Sigmoid colon (tissue), 7 donors: Measurements from ENCODE around the gene ELF2. TPM values are rescaled to one million over a fixed set of nuclear protein-coding genes. Genes with fewer than 3 reads are reported as not detected.

Experiments used
- DNase-seq: peaks from one replicate; pipeline ENCODE4 v3.0.0-alpha.2; 2019
- H3K27ac ChIP-seq, 4 donors: fragments of 200-600 bp; sonication (generic); one replicate each; pipeline ENCODE4 v1.5.1; 2016 to 2019; ENCODE audit warnings: mild to moderate bottlenecking in 1 of 4
- H3K27me3 ChIP-seq, 3 donors: fragments of 200-600 bp; sonication (generic); one replicate each; pipeline ENCODE4 v1.5.1; 2019; ENCODE audit warnings: mild to moderate bottlenecking in 1 of 3
- H3K36me3 ChIP-seq, 4 donors: fragments of 200-600 bp; sonication (generic); one replicate each; pipeline ENCODE4 v1.5.1; 2016 to 2019
- H3K4me1 ChIP-seq, 4 donors: fragments of 200-600 bp; sonication (generic); one replicate each; pipeline ENCODE4 v1.5.1; 2017 to 2019
- H3K4me3 ChIP-seq, 4 donors: fragments of 200-600 bp; sonication (generic); one replicate each; pipeline ENCODE4 v1.5.1; 2017 to 2019; ENCODE audit warnings: mild to moderate bottlenecking in 2 of 4, moderate library complexity in 1 of 4
- H3K9me3 ChIP-seq, 4 donors: fragments of 200-600 bp in 3 of 4; sonication (generic) in 3 of 4; one replicate each; pipeline versions ENCODE4 v1.5.1 to v1.6.1; 2013 to 2019
- EP300 ChIP-seq, 4 donors: sonication (generic); formaldehyde crosslinking; IDR thresholded peaks; one replicate each; pipeline ENCODE4 v1.6.1; 2017; ENCODE audit warnings: antibody characterized with exemption in 4 of 4
- POLR2A ChIP-seq, 2 donors: fragments of 450-650 bp; IDR thresholded peaks; one replicate each; pipeline ENCODE4 v1.6.1; 2016; ENCODE audit warnings: antibody characterized with exemption in 2 of 2, mild to moderate bottlenecking in 2 of 2, moderate library complexity in 2 of 2
- POLR2AphosphoS5 ChIP-seq, 4 donors: sonication (generic); formaldehyde crosslinking; IDR thresholded peaks; one replicate each; pipeline ENCODE4 v1.6.1; 2017; ENCODE audit warnings: antibody characterized with exemption in 4 of 4
- WGBS, 2 donors: extraction: QIAGEN DNeasy Blood & Tissue Kit; methylation state at CpG; one replicate each; pipeline ENCODE4 v1.1.7; 2013; 5-methylcytosine and 5-hydroxymethylcytosine counted together
- intact Hi-C: fragments of 100-400 bp; cut with DNase I; formaldehyde crosslinking; loops from one replicate; pipeline ENCODE4 v1.15.1; 2023
- polyA plus RNA-seq, 3 donors: library from polyadenylated mRNA; stranded (reverse); fragments of 200-250 nt; gene quantifications; one replicate each; pipeline ENCODE4 v1.2.3, GENCODE V29; 2013
- total RNA-seq, 4 donors: library from RNA; depleted of rRNA; stranded (reverse); fragments of >200 nt; gene quantifications; one replicate each; pipeline ENCODE4 v1.1.0, GENCODE V29; 2016
- TF ChIP-seq, protein P1 (sequence below), 4 experiments: fragments of 450-650 bp in 3 of 4; fragments of 200-600 bp in 1 of 4; IDR thresholded peaks; one replicate each; pipeline ENCODE4 v1.5.1; 2016 to 2019; ENCODE audit warnings: antibody characterized with exemption in 4 of 4, mild to moderate bottlenecking in 3 of 4, moderate library complexity in 2 of 4
- donor health status: healthy with polysubstance abuse.
- donor health status: Bipolar disorder and iron deficiency.
- donor health status: healthy.

Gene ELF2
- total and polyA plus RNA-seq, 7 donors: 9.9 to 83.6 (median 61.4) TPM

GRCh38 chr4:139175646-139176301 is 1.2 kb downstream of the ELF2 start:
- intact Hi-C loops: loop anchor here (2.0 to 5.0 kb wide), 4 partner anchors 78 to 277 kb away; partner anchors contain the start of genes NAA15 and RAB33B
- Histone ChIP-seq H3K9me3 (no peaks in the 10 kb centered on the region), H3K27ac (peak overlapping the region; percentile 99 to 100 (median 100)), H3K4me1 (peaks cover 0 to 47% (median 28%) of the 10 kb centered on the region in 4 donors), H3K27me3 (no peaks in the 10 kb centered on the region), H3K4me3 (peak overlapping the region; percentile 83 to 99 (median 96)), H3K36me3 (no peaks in the 10 kb centered on the region)
- TF ChIP-seq, protein P1, sequence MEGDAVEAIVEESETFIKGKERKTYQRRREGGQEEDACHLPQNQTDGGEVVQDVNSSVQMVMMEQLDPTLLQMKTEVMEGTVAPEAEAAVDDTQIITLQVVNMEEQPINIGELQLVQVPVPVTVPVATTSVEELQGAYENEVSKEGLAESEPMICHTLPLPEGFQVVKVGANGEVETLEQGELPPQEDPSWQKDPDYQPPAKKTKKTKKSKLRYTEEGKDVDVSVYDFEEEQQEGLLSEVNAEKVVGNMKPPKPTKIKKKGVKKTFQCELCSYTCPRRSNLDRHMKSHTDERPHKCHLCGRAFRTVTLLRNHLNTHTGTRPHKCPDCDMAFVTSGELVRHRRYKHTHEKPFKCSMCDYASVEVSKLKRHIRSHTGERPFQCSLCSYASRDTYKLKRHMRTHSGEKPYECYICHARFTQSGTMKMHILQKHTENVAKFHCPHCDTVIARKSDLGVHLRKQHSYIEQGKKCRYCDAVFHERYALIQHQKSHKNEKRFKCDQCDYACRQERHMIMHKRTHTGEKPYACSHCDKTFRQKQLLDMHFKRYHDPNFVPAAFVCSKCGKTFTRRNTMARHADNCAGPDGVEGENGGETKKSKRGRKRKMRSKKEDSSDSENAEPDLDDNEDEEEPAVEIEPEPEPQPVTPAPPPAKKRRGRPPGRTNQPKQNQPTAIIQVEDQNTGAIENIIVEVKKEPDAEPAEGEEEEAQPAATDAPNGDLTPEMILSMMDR (IDR thresholded peaks at IDR 0.05): no peak
- TF ChIP-seq EP300 (IDR thresholded peaks at IDR 0.05) (no peak), POLR2AphosphoS5 (IDR thresholded peaks at IDR 0.05) (no peak), POLR2A (IDR thresholded peaks at IDR 0.05) (no peak)
- WGBS, 2 donors: 2 to 6% methylated on average over 26 of the region's 26 CpGs
- DNase-seq: no peak

- H3K36me3 ChIP-seq: no peaks in the 10 kb centered on the region
- no peak overlapping the region for H3K4me3 ChIP-seq
- WGBS, 2 donors: 74 to 79% methylated on average over 7 of the region's 7 CpGs
- H3K27me3 ChIP-seq: no peaks in the 10 kb centered on the region
- peak overlapping the region in 1 of 4 donors; percentile 18 for H3K27ac ChIP-seq
- DNase-seq: no peak
- intact Hi-C loops: no loop called here
- no peaks in the 10 kb centered on the region for H3K9me3 ChIP-seq
- peaks cover 0 to 58% (median 41%) of the 10 kb centered on the region in 4 donors for H3K4me1 ChIP-seq
- no peak for TF ChIP-seq POLR2AphosphoS5 (IDR thresholded peaks at IDR 0.05)
- TF ChIP-seq, protein P1 (IDR thresholded peaks at IDR 0.05): no peak
- no peak for TF ChIP-seq EP300 (IDR thresholded peaks at IDR 0.05)
- TF ChIP-seq POLR2A (IDR thresholded peaks at IDR 0.05): no peak
Measured at GRCh38 chr4:139171876-139172691, 4.9 kb downstream of the ELF2 start.

- WGBS, 2 donors: 92 to 94% methylated on average over 6 of the region's 6 CpGs
- no peaks in the 10 kb centered on the region for H3K27me3 ChIP-seq
- intact Hi-C loops: no loop called here
- H3K4me1 ChIP-seq: peaks cover 0 to 65% (median 47%) of the 10 kb centered on the region in 4 donors
- no peak for DNase-seq
- no peaks in the 10 kb centered on the region for H3K36me3 ChIP-seq
- TF ChIP-seq, protein P1 (IDR thresholded peaks at IDR 0.05): no peak
- TF ChIP-seq POLR2A (IDR thresholded peaks at IDR 0.05): no peak
- TF ChIP-seq POLR2AphosphoS5 (IDR thresholded peaks at IDR 0.05): no peak
- no peak for TF ChIP-seq EP300 (IDR thresholded peaks at IDR 0.05)
- H3K9me3 ChIP-seq: no peaks in the 10 kb centered on the region
- H3K4me3 ChIP-seq: no peak overlapping the region
- H3K27ac ChIP-seq: no peak overlapping the region
Measured at GRCh38 chr4:139170932-139171331, 6.1 kb downstream of the ELF2 start.

- peak overlapping the region in 2 of 4 donors; percentile 20 to 41 for H3K27ac ChIP-seq
- peaks cover 0 to 63% (median 50%) of the 10 kb centered on the region in 4 donors for H3K4me1 ChIP-seq
Measured at GRCh38 chr4:139167774-139168444, 9.1 kb downstream of the ELF2 start.

More at GRCh38 chr4:139167774-139168444, 9.1 kb downstream of the ELF2 start:
- no peak for DNase-seq
- H3K27me3 ChIP-seq: no peaks in the 10 kb centered on the region
- intact Hi-C loops: loop anchor here (5.0 kb wide), 1 partner anchor 66 kb away; no protein-coding TSS in a partner anchor
- H3K9me3 ChIP-seq: no peaks in the 10 kb centered on the region
- no peaks in the 10 kb centered on the region for H3K36me3 ChIP-seq
- 72 to 80% methylated on average over 5 of the region's 5 CpGs for WGBS, 2 donors
- no peak for TF ChIP-seq EP300 (IDR thresholded peaks at IDR 0.05)
- TF ChIP-seq, protein P1 (IDR thresholded peaks at IDR 0.05): peak; percentile 36 to 48 (median 40)
- H3K4me3 ChIP-seq: no peak overlapping the region
